Measurements from ENCODE around the gene FARP2.

FARP2 gene

GRCh38 chr2:241461693-241462677, 105.9 kb downstream of the FARP2 start:
- DNase-seq = no peak

GRCh38 chr2:241463276-241464135, 107.4 kb downstream of the FARP2 start:
- no peak for DNase-seq

GRCh38 chr2:241465543-241465942, 109.5 kb downstream of the FARP2 start:
- no peak for DNase-seq

GRCh38 chr2:241466230-241466629, 110.1 kb downstream of the FARP2 start:
- DNase-seq = no peak

- DNase-seq = no peak
Measured at GRCh38 chr2:241467777-241468475, 111.8 kb downstream of the FARP2 start.

GRCh38 chr2:241468476-241468781, 112.3 kb downstream of the FARP2 start:
- DNase-seq = no peak

GRCh38 chr2:241469746-241470145, 113.7 kb downstream of the FARP2 start:
- DNase-seq = no peak

- DNase-seq = no peak
Measured at GRCh38 chr2:241473399-241473798, 117.3 kb downstream of the FARP2 start.

- no peak for DNase-seq
Measured at GRCh38 chr2:241475267-241475666, 119.2 kb downstream of the FARP2 start.

GRCh38 chr2:241478166-241478565, 122.1 kb downstream of the FARP2 start:
- no peak for DNase-seq

- DNase-seq = no peak
Measured at GRCh38 chr2:241479026-241479898, 123.2 kb downstream of the FARP2 start.

- no peak for DNase-seq
Measured at GRCh38 chr2:241481687-241482086, 125.6 kb downstream of the FARP2 start.

- no peak for DNase-seq
Measured at GRCh38 chr2:241482126-241482955, 126.3 kb downstream of the FARP2 start.

- no peak for DNase-seq
Measured at GRCh38 chr2:241483305-241483704, 127.2 kb downstream of the FARP2 start.

- DNase-seq = no peak
Measured at GRCh38 chr2:241485172-241485911, 129.3 kb downstream of the FARP2 start.

- no peak for DNase-seq
Measured at GRCh38 chr2:241489088-241489487, 133.0 kb downstream of the FARP2 start.

GRCh38 chr2:241489733-241490680, 133.9 kb downstream of the FARP2 start:
- no peak for DNase-seq

GRCh38 chr2:241490825-241491506, 134.9 kb downstream of the FARP2 start:
- DNase-seq = no peak
